RPMI7951 (cell line): Measurements from ENCODE around the gene IGFL4. TPM values are rescaled to one million over a fixed set of nuclear protein-coding genes. Genes with fewer than 3 reads are reported as not detected.

Source experiments
- DNase-seq: peaks from one replicate; pipeline ENCODE4 v3.0.0-alpha.2; 2012; ENCODE audit warnings: low read depth
- total RNA-seq: library from RNA; depleted of rRNA; stranded (reverse); fragments of >200 nt; shearing (Covaris generic); gene quantifications from 2 replicates; pipeline ENCODE4 v1.2.3, GENCODE V29; 2014; rRNA removed

The IGFL4 gene
- total RNA-seq, 1 experiment from 2014 or later, result not detected

DNA sequence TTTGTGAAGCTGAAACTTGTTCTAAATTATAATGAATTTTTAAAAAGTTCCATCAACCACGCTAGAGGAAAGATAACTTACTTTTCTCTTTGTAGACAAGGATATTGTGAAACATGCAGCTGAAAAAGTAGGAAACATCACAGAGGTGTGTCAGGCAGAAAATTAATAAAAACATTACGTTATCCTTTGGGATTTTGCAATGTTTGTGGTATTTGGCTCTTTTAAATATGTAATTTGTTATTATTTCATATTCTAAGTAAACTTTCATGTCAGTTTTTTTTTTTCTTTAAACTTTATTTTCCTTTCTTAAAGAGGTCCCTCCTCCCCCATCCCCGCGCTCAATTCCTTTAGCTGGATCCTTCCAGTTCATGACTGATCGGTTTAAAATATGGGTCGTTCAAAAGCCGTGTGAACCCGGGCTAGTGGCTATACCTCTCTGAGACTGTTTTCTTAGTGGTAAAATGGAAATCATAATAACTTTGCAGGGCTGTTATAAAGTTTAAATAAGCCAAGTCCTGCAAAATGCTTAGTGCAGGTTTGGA, 46.3 kb downstream of the IGFL4 start:
- DNase-seq, result no peak

DNA sequence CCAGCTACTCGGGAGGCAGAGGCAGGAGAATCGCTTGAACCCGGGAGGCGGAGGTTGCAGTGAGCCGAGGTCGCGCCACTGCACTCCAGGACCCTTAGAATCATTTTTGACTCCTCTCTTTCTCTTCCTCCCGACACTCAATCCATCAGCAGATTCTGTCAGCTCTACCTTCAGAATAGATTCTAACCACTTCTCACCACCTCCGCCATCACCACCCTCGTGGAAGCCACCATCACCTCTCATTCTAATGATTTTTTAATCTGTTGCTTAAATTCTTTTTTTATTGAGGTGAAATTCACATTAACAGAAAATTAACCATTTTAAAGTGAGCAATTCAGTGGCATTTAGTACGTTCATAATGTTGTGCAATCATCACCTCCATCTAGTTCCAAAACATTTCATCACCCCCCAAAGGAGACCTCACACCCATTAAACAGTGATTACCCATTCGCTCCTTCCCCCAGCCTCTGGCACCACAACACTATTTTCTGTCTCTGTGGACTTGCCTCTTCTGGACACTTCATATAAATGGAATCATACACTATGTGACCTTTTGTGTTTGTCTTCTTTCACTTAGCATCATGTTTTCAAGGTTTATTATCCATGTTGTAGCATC, 50.6 kb downstream of the IGFL4 start:
- DNase-seq, result no peak

Other genes with a start within 250 kb of the IGFL4 start
- 14.2 and 20.6 TPM in 2 replicates for gene DMWD, start 248.2 kb downstream of the IGFL4 start, total RNA-seq
- not detected in 2 replicates for gene RSPH6A, start 225.7 kb downstream of the IGFL4 start, total RNA-seq
- gene SYMPK, start 177.9 kb downstream of the IGFL4 start, total RNA-seq, result 27.8 and 33.0 TPM in 2 replicates
- gene FOXA3, start 176.7 kb downstream of the IGFL4 start, total RNA-seq, result not detected in 2 replicates
- 12.1 and 19.4 TPM in 2 replicates for gene IRF2BP1, start 154.9 kb downstream of the IGFL4 start, total RNA-seq
- 0.88 and 1.1 TPM in 2 replicates for gene MYPOP, start 138.4 kb downstream of the IGFL4 start, total RNA-seq
- not detected in 2 replicates for gene NANOS2, start 126.2 kb downstream of the IGFL4 start, total RNA-seq
- gene NOVA2, start 67.1 kb downstream of the IGFL4 start, total RNA-seq, result not detected in 2 replicates
- 6.6 and 8.8 TPM in 2 replicates for gene CCDC61, start 45.5 kb downstream of the IGFL4 start, total RNA-seq
- gene PGLYRP1, start 17.9 kb downstream of the IGFL4 start, total RNA-seq, result not detected in 2 replicates
- not detected in 2 replicates for gene IGFL3, start 83.7 kb upstream of the IGFL4 start, total RNA-seq
- gene IGFL2, start 107.2 kb upstream of the IGFL4 start, total RNA-seq, result not detected in 2 replicates
- not detected in 2 replicates for gene IGFL1, start 188.7 kb upstream of the IGFL4 start, total RNA-seq